ENCODE data around the gene TMBIM4. TPM values are rescaled to one million over a fixed set of nuclear protein-coding genes. Genes with fewer than 3 reads are reported as not detected.

The TMBIM4 gene
- total RNA-seq (2021) (29.8 to 41.9 TPM (median 37.8 TPM) in 3 replicates), Bru-seq, nascent RNA (percentile 81 among the genes with signal in this experiment)
- long read RNA-seq, experiment 1, transcript TMBIM4-202 (7 exons, 2,952 nt) = major isoform, 103 of 125 reads
- long read RNA-seq, experiment 1, partial matches to known transcripts = 1 of 125 reads
- long read RNA-seq, experiment 1, other reads (novel, unspliced or antisense) = 14 of 125 reads
- long read RNA-seq, experiment 2, transcript TMBIM4-202 (7 exons, 2,952 nt) = major isoform, 46 of 67 reads
- long read RNA-seq, experiment 2, partial matches to known transcripts = 0 of 67 reads
- long read RNA-seq, experiment 2, other reads (novel, unspliced or antisense) = 17 of 67 reads
- long read RNA-seq, experiment 3, transcript TMBIM4-202 (7 exons, 2,952 nt) = major isoform, 166 of 180 reads
- long read RNA-seq, experiment 3, partial matches to known transcripts = 0 of 180 reads
- long read RNA-seq, experiment 3, other reads (novel, unspliced or antisense) = 11 of 180 reads

- ChIA-PET POLR2A (interaction anchor here (0.6 to 1.6 kb wide), 3 partner anchors 8 to 39 kb away, joined by 3 to 7 read pairs (median 4); partner anchors contain the start of gene LLPH), CTCF (interaction anchor here (0.6 to 1.9 kb wide), 18 partner anchors 11 to 654 kb away, joined by 3 to 13 read pairs (median 4); partner anchors contain the start of genes HELB, IRAK3 and LLPH)
- H3K27ac Mint-ChIP-seq = peak within 1 kb of the TSS; percentile 99
- peaks cover 11% of the 10 kb centered on the region for H3K4me1 Mint-ChIP-seq
- peak; percentile 81 for DNase-seq (ENCODE audit: low spot score)
- H3K36me3 Mint-ChIP-seq = peaks cover 22% of the 10 kb centered on the region
- H3K27me3 Mint-ChIP-seq (ENCODE audit: low read depth) = no peaks in the 10 kb centered on the region
- peak; percentile 99 for ATAC-seq
- peak within 1 kb of the TSS; percentile 94 for H3K4me3 Mint-ChIP-seq
- peaks cover 21% of the 10 kb centered on the region for H3K9me3 Mint-ChIP-seq
- TF ChIP-seq NFE2L1 (CRISPR knock-in tag; IDR thresholded peaks at IDR 0.05) (peak; percentile 34; the same call in 1 of the 2 replicates), IRF1 (CRISPR knock-in tag; IDR thresholded peaks at IDR 0.05) (no peak), ZNF121 (CRISPR knock-in tag; IDR thresholded peaks at IDR 0.05) (no peak), GTF2I (CRISPR knock-in tag; conservative IDR thresholded peaks at IDR 0.05) (no peak), NR1H2 (CRISPR knock-in tag; IDR thresholded peaks at IDR 0.05) (no peak), ERG (CRISPR knock-in tag; IDR thresholded peaks at IDR 0.05) (no peak), ZNF423 (CRISPR knock-in tag; IDR thresholded peaks at IDR 0.05) (peak; percentile 50; the same call in 1 of the 2 replicates), NFYB (CRISPR knock-in tag; conservative IDR thresholded peaks at IDR 0.05; ENCODE audit: low read depth) (no peak), PRDM15 (CRISPR knock-in tag; IDR thresholded peaks at IDR 0.05) (no peak), ZNF138 (CRISPR knock-in tag; conservative IDR thresholded peaks at IDR 0.05) (no peak), MXD4 (CRISPR knock-in tag; IDR thresholded peaks at IDR 0.05; ENCODE audit: borderline replicate concordance) (no peak), ELF4 (CRISPR knock-in tag; IDR thresholded peaks at IDR 0.05; ENCODE audit: low read depth) (no peak), EMX1 (CRISPR knock-in tag; IDR thresholded peaks at IDR 0.05) (no peak), ZNF425 (CRISPR knock-in tag; conservative IDR thresholded peaks at IDR 0.05) (no peak), SP1 (CRISPR knock-in tag; conservative IDR thresholded peaks at IDR 0.05) (peak; percentile 72), TP53 (CRISPR knock-in tag; IDR thresholded peaks at IDR 0.05) (no peak), ZNF416 (CRISPR knock-in tag; IDR thresholded peaks at IDR 0.05) (0 out of 2 replicates have a peak, but pooled peaks have one; percentile 20), USF2 (CRISPR knock-in tag; IDR thresholded peaks at IDR 0.05) (no peak), IRF2 (CRISPR knock-in tag; IDR thresholded peaks at IDR 0.05; ENCODE audit: borderline replicate concordance, low read depth) (no peak), ATF3 (CRISPR knock-in tag; conservative IDR thresholded peaks at IDR 0.05) (no peak), CREM (CRISPR knock-in tag; IDR thresholded peaks at IDR 0.05) (no peak), MLX (CRISPR knock-in tag; IDR thresholded peaks at IDR 0.05) (no peak), ESRRA (CRISPR knock-in tag; IDR thresholded peaks at IDR 0.05; ENCODE audit: borderline replicate concordance) (0 out of 2 replicates have a peak, but pooled peaks have one; percentile 72), USF1 (CRISPR knock-in tag; IDR thresholded peaks at IDR 0.05) (peak; percentile 58), JAZF1 (CRISPR knock-in tag; IDR thresholded peaks at IDR 0.05) (no peak)
Observed at GRCh38 chr12:66169221-66170170, at the start of gene TMBIM4. Gene TMBIM4, minus strand, starts transcription at chr12:66169996. Its CDS starts 45 bp downstream, at chr12:66169951.
